Activated CD8-positive, alpha-beta T cell treated with anti-CD3 and anti-CD28 coated beads, Interleukin-2, amount 10 ng/mL, durations not matched to agents 7 days and 5 days (primary cell): Measurements from ENCODE around the gene SLC43A2. TPM values are rescaled to one million over a fixed set of nuclear protein-coding genes. Genes with fewer than 3 reads are reported as not detected.

Experiments
- total RNA-seq, 2 experiments: library from RNA; stranded (reverse); gene quantifications; one replicate each; pipeline ENCODE4 v1.2.3, GENCODE V29; 2021

Gene SLC43A2
- total RNA-seq, 2 experiments from 2014 or later = 0.55 to 0.68 TPM

Other genes with a start within 250 kb of the SLC43A2 start
- 100 to 1,000 TPM; 393 to 414 TPM for gene YWHAE, start 228.6 kb downstream of the SLC43A2 start, total RNA-seq
- 10 to 100 TPM; 15.7 to 17.7 TPM for gene CRK, start 172.6 kb downstream of the SLC43A2 start, total RNA-seq
- gene MYO1C, start 136.1 kb downstream of the SLC43A2 start, total RNA-seq = 10 to 100 TPM; 18.5 to 21.8 TPM
- 10 to 100 TPM; 37.6 to 39.6 TPM for gene INPP5K, start 112.2 kb downstream of the SLC43A2 start, total RNA-seq
- 10 to 100 TPM; 44.6 to 47.3 TPM for gene PITPNA, start 66.0 kb downstream of the SLC43A2 start, total RNA-seq
- gene SCARF1, start 16.9 kb upstream of the SLC43A2 start, total RNA-seq = 1 to 10 TPM; 4.5 to 5.3 TPM
- gene RILP, start 21.0 kb upstream of the SLC43A2 start, total RNA-seq = 1 to 10 TPM; 6.2 to 6.5 TPM
- 100 to 1,000 TPM; 309 to 321 TPM for gene PRPF8, start 56.0 kb upstream of the SLC43A2 start, total RNA-seq
- under 1 TPM in 1 of 2 experiments, not detected in 1; 0.13 TPM for gene TLCD2, start 81.5 kb upstream of the SLC43A2 start, total RNA-seq
- gene WDR81, start 95.9 kb upstream of the SLC43A2 start, total RNA-seq = 10 to 100 TPM; 29.4 to 30.8 TPM
- under 1 TPM; 0.16 to 0.31 TPM for gene SERPINF2, start 114.0 kb upstream of the SLC43A2 start, total RNA-seq
- 1 to 10 TPM; 3.9 to 6.0 TPM for gene SERPINF1, start 133.2 kb upstream of the SLC43A2 start, total RNA-seq
- gene SMYD4, start 201.1 kb upstream of the SLC43A2 start, total RNA-seq = 10 to 100 TPM; 40.3 to 41.7 TPM
- gene RPA1, start 201.2 kb upstream of the SLC43A2 start, total RNA-seq = 100 to 1,000 TPM; 314 to 325 TPM